Naive thymus-derived CD4-positive, alpha-beta T cell (primary cell): ENCODE results near the gene IQGAP1. TPM values are rescaled to one million over a fixed set of nuclear protein-coding genes. Genes with fewer than 3 reads are reported as not detected.

Experiments
- ATAC-seq: fragments of 150-1000 bp; cut with Tn5 transposase; 2 replicates; pipeline ENCODE4 v1.10.0; 2021; ENCODE audit warnings: mild to moderate bottlenecking, moderate library complexity
- CTCF ChIA-PET: fragments of 350-600 bp; sonication (Branson Sonifier 250); formaldehyde crosslinking; loops from one replicate; lab custom pipeline; 2021; ENCODE audit warnings: antibody characterized with exemption; lab: Charles Lee
- POLR2A ChIA-PET: fragments of 350-600 bp; sonication (Branson Sonifier 250); formaldehyde crosslinking; loops from one replicate; lab custom pipeline; 2021; ENCODE audit warnings: antibody characterized with exemption, inconsistent platforms; lab: Charles Lee
- DNase-seq, 9 donors: peaks; one replicate each; pipeline versions ENCODE4 v3.0.0 to v3.0.0-alpha.2; 2020 to 2022; ENCODE audit warnings: mixed read lengths in 1 of 9
- H3K27ac ChIP-seq: one replicate; pipeline ENCODE4 v1.7.0; 2013; ENCODE audit warnings: mild to moderate bottlenecking, low read depth, low read length, moderate library complexity
- H3K27me3 ChIP-seq, 2 donors: one replicate each; pipeline ENCODE4 v1.7.0; 2013; ENCODE audit warnings: low read length in 2 of 2, mild to moderate bottlenecking in 2 of 2, moderate library complexity in 2 of 2; ENCODE audit not compliant: control insufficient read depth in 2 of 2, insufficient read depth in 2 of 2
- H3K36me3 ChIP-seq, 3 experiments: 1 replicate in 2 of 3; 2 replicates in 1 of 3; pipeline ENCODE4 v1.7.0; 2013; ENCODE audit warnings: low read length in 3 of 3, mild to moderate bottlenecking in 3 of 3, moderate library complexity in 1 of 3; ENCODE audit not compliant: insufficient read depth in 3 of 3, control insufficient read depth in 2 of 3
- H3K4me1 ChIP-seq, 2 donors: one replicate each; pipeline ENCODE4 v1.7.0; 2013; ENCODE audit warnings: low read length in 2 of 2, mild to moderate bottlenecking in 2 of 2, moderate library complexity in 1 of 2; ENCODE audit not compliant: control insufficient read depth in 2 of 2, insufficient read depth in 2 of 2
- H3K4me3 ChIP-seq: 2 replicates; pipeline ENCODE4 v1.7.0; 2013; ENCODE audit warnings: mild to moderate bottlenecking, low read length
- H3K9me3 ChIP-seq, 3 experiments: 1 replicate in 2 of 3; 2 replicates in 1 of 3; pipeline ENCODE4 v1.7.0; 2013; ENCODE audit warnings: low read length in 3 of 3; ENCODE audit not compliant: control insufficient read depth in 2 of 3
- H3K27ac Mint-ChIP-seq, 9 donors: one replicate each; pipeline ENCODE4 v1.8.0; 2020 to 2022; ENCODE audit warnings: mixed read lengths in 9 of 9, mild to moderate bottlenecking in 8 of 9, moderate library complexity in 5 of 9, inconsistent platforms in 2 of 9
- H3K27me3 Mint-ChIP-seq, 5 donors: one replicate each; pipeline ENCODE4 v1.8.0; 2021 to 2022; ENCODE audit warnings: mixed read lengths in 5 of 5, mild to moderate bottlenecking in 1 of 5
- H3K36me3 Mint-ChIP-seq, 5 donors: one replicate each; pipeline ENCODE4 v1.8.0; 2020 to 2022; ENCODE audit warnings: mixed read lengths in 5 of 5, mild to moderate bottlenecking in 3 of 5, inconsistent platforms in 1 of 5
- H3K4me1 Mint-ChIP-seq, 7 donors: one replicate each; pipeline ENCODE4 v1.8.0; 2020 to 2022; ENCODE audit warnings: mixed read lengths in 7 of 7, mild to moderate bottlenecking in 3 of 7, inconsistent platforms in 1 of 7
- H3K4me3 Mint-ChIP-seq, 10 donors: one replicate each; pipeline ENCODE4 v1.8.0; 2020 to 2022; ENCODE audit warnings: mild to moderate bottlenecking in 10 of 10, mixed read lengths in 10 of 10, moderate library complexity in 6 of 10, inconsistent platforms in 2 of 10
- H3K9me3 Mint-ChIP-seq, 11 donors: one replicate each; pipeline ENCODE4 v1.8.0; 2020 to 2022; ENCODE audit warnings: mixed read lengths in 11 of 11, mild to moderate bottlenecking in 4 of 11, inconsistent platforms in 1 of 11, moderate library complexity in 1 of 11
- intact Hi-C, 2 donors: fragments of 100-400 bp; cut with micrococcal nuclease; formaldehyde crosslinking; loops; one replicate each; pipeline ENCODE4 v1.15.1; 2023
- polyA plus RNA-seq, 2 donors: library from polyadenylated mRNA; unstranded; fragments of 300-500 nt; fragmentation: Illumina TruSeq; gene quantifications; one replicate each; pipeline ENCODE4 v1.2.3, GENCODE V29; 2021
- total RNA-seq, 6 experiments: library from RNA in 5 of 6; stranded (reverse) in 5 of 6; gene quantifications; 1 replicate in 5 of 6; 2 replicates in 1 of 6; pipeline ENCODE4 v1.2.3 and lab custom pipeline; 2021 to 2026

The IQGAP1 gene
- total and polyA plus RNA-seq, 7 experiments from 2014 or later = 73.9 to 263 (median 90.3) TPM

DNA sequence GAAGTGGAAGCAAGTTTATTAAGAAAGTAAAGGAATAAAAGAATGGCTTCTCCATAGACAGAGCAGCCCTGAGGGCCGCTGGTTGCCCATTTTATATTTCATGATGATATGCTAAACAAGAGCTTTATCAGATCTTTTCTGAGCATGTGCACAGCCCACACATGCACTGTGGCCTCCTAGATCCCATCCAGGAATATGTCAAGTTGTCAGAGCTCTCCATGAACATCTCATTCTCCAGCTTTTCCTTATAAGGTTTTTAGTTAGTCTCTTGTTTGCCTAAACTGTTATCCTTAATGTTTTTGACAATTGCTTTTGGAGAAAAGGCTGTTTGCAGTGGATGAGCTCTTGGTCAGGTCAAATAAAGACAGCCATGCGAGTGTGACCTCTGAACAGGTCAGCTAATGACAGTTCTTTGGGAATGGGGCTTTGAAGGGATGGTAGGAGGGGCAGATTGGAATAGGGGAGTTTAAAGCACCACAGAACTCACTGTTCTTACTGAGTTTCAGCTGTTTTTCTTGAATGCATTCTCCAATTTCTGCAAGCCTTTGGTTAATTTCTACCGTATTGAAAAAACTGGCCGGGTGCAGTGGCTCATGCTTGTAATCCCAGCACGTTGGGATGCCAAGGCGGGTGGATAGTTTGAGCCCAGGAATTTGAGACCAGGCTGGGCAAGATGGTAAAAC, 72.2 kb downstream of the IQGAP1 start:
- no peaks in the 10 kb centered on the region for H3K4me1 ChIP-seq
- DNase-seq (no peak), ATAC-seq (no peak)
- Mint-ChIP-seq H3K27me3 (no peaks in the 10 kb centered on the region), H3K4me3 (no peak overlapping the region), H3K36me3 (peaks cover 10 to 57% (median 35%) of the 10 kb centered on the region in 5 donors), H3K27ac (peak overlapping the region in 1 of 9 donors; percentile 21), H3K4me1 (peaks cover 7 to 34% (median 25%) of the 10 kb centered on the region in 7 donors), H3K9me3 (no peaks in the 10 kb centered on the region)
- intact Hi-C loops = no loop called here
- no peak overlapping the region for H3K27ac ChIP-seq
- H3K36me3 ChIP-seq = peaks cover 0 to 45% (median 16%) of the 10 kb centered on the region in 3 experiments
- ChIA-PET CTCF (interaction anchor here (0.7 to 3.0 kb wide), 3 partner anchors 98 to 278 kb away, joined by 3 to 8 read pairs (median 6); no protein-coding TSS in a partner anchor), POLR2A (no interaction called here)
- no peak overlapping the region for H3K4me3 ChIP-seq
- H3K27me3 ChIP-seq = no peaks in the 10 kb centered on the region
- no peaks in the 10 kb centered on the region for H3K9me3 ChIP-seq

DNA sequence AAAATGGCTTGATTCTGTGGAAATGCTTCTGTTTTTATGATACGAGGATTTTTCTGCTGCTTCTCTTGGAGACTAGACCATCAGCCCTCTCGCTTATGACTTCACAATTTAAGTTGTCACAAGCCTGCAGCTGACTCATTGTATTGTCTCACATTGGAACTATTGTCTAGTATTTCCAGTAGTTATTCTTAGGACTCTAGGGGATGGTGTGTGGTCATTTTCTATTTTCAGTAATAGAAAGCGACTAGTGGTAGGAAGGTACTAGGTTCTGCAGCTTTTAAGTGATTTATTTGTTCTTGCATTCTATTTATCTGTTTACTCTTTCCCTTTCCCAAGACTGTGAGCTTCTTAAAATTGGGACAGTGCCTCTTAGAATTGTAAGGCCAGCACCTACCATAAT, 75.3 kb downstream of the IQGAP1 start:
- no peak overlapping the region for H3K27ac ChIP-seq
- ChIA-PET POLR2A (interaction anchor here (0.8 kb wide), 1 partner anchor 195 kb away, joined by 3 read pairs; no protein-coding TSS in a partner anchor), CTCF (no interaction called here)
- Mint-ChIP-seq H3K27ac (no peak overlapping the region), H3K36me3 (peaks cover 9 to 58% (median 35%) of the 10 kb centered on the region in 5 donors), H3K4me3 (no peak overlapping the region), H3K4me1 (peaks cover 6 to 29% (median 16%) of the 10 kb centered on the region in 7 donors), H3K9me3 (no peaks in the 10 kb centered on the region), H3K27me3 (no peaks in the 10 kb centered on the region)
- intact Hi-C loops = no loop called here
- H3K36me3 ChIP-seq = peaks cover 2 to 57% (median 16%) of the 10 kb centered on the region in 3 experiments
- H3K27me3 ChIP-seq = no peaks in the 10 kb centered on the region
- DNase-seq = no peak
- no peak overlapping the region for H3K4me3 ChIP-seq
- no peak for ATAC-seq
- H3K9me3 ChIP-seq = no peaks in the 10 kb centered on the region
- H3K4me1 ChIP-seq = no peaks in the 10 kb centered on the region

DNA sequence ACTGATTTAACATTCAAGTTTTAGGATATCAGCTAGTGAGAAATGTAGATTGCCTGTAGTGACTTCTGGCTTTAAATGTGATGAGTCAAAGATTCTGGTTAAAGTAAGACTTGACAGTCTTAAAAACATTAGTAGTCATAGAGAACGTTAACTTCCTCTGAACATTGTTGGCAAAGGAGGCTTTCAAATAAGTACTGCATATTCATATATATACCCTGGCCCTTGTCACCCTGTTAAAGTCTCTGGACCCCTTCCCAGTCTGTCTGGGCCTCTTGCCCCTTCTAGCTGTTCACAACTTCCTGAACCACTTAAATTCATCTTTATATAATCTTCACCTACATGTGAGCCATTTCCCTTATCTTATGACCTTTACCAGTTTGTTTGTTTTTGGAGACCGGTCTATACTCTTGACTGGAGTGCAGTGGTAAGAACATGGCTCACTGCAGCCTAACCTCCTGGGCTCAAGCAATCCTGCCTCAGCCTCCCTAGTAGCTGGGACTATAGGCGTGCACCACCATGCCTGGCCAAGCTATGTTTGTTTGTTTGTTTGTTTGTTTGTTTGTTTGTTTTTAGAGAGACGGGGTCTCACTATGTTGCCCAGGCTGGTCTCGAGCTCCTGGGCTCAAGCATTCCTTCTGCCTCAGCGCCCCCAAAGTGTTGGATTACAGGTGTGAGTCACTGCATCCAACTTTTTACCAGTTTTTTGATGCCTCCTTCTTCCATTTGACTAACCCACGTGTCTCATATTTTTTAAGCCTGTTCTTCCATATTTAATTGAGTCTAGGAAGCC, 77.3 kb downstream of the IQGAP1 start:
- DNase-seq (no peak), ATAC-seq (no peak)
- H3K4me1 Mint-ChIP-seq = peaks cover 0 to 30% (median 8%) of the 10 kb centered on the region in 7 donors
- peaks cover 11 to 54% (median 26%) of the 10 kb centered on the region in 5 donors for H3K36me3 Mint-ChIP-seq
- H3K9me3 ChIP-seq = no peaks in the 10 kb centered on the region
- no peak overlapping the region for H3K4me3 ChIP-seq
- POLR2A ChIA-PET = no interaction called here
- no peaks in the 10 kb centered on the region for H3K4me1 ChIP-seq
- no peaks in the 10 kb centered on the region for H3K27me3 ChIP-seq
- no peaks in the 10 kb centered on the region for H3K27me3 Mint-ChIP-seq
- intact Hi-C loops = no loop called here
- H3K4me3 Mint-ChIP-seq = no peak overlapping the region
- peak overlapping the region in 3 of 9 donors; percentile 0 to 43 (median 25) for H3K27ac Mint-ChIP-seq
- H3K9me3 Mint-ChIP-seq = no peaks in the 10 kb centered on the region
- peaks cover 3 to 51% (median 6%) of the 10 kb centered on the region in 3 experiments for H3K36me3 ChIP-seq
- CTCF ChIA-PET = interaction anchor here (0.6 to 1.0 kb wide), 3 partner anchors 80 to 194 kb away, joined by 3 to 4 read pairs (median 4); no protein-coding TSS in a partner anchor
- no peak overlapping the region for H3K27ac ChIP-seq

DNA sequence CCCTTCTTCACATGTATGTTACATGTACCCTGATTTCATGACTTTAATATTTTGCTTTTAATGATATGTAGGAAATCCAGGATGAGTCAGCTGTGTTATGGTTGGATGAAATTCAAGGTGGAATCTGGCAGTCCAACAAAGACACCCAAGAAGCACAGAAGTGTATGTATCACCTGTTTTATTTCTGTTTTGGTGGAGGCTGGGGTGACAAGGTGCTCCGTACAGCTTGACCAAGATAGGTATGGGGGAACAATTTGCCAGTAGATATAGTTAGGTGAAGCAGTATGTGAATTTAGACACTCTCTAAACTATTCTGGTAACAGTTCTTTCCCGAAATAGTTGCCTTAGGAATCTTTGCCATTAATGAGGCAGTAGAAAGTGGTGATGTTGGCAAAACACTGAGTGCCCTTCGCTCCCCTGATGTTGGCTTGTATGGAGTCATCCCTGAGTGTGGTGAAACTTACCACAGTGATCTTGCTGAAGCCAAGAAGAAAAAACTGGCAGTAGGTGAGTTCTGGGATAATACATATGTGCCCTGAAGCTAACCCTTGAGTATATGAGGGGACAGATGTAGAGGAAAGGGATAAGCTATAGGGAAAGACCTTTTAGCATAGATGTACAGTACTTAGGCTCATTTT, 78.0 kb downstream of the IQGAP1 start:
- Mint-ChIP-seq H3K27me3 (no peaks in the 10 kb centered on the region), H3K9me3 (no peaks in the 10 kb centered on the region), H3K4me1 (peaks cover 6 to 37% (median 9%) of the 10 kb centered on the region in 7 donors), H3K4me3 (no peak overlapping the region), H3K27ac (peak overlapping the region in 2 of 9 donors; percentile 25 to 36), H3K36me3 (peaks cover 11 to 54% (median 29%) of the 10 kb centered on the region in 5 donors)
- H3K36me3 ChIP-seq = peaks cover 3 to 52% (median 5%) of the 10 kb centered on the region in 3 experiments
- CTCF ChIA-PET = interaction anchor here (0.6 to 1.7 kb wide), 5 partner anchors 8 to 146 kb away, joined by 3 to 7 read pairs (median 4); no protein-coding TSS in a partner anchor
- DNase-seq (no peak), ATAC-seq (no peak)
- intact Hi-C loops = no loop called here
- POLR2A ChIA-PET = interaction anchor here (0.9 kb wide), 1 partner anchor 9 kb away, joined by 3 read pairs; no protein-coding TSS in a partner anchor
- H3K27me3 ChIP-seq = no peaks in the 10 kb centered on the region
- H3K9me3 ChIP-seq = no peaks in the 10 kb centered on the region
- no peaks in the 10 kb centered on the region for H3K4me1 ChIP-seq
- no peak overlapping the region for H3K27ac ChIP-seq
- no peak overlapping the region for H3K4me3 ChIP-seq

DNA sequence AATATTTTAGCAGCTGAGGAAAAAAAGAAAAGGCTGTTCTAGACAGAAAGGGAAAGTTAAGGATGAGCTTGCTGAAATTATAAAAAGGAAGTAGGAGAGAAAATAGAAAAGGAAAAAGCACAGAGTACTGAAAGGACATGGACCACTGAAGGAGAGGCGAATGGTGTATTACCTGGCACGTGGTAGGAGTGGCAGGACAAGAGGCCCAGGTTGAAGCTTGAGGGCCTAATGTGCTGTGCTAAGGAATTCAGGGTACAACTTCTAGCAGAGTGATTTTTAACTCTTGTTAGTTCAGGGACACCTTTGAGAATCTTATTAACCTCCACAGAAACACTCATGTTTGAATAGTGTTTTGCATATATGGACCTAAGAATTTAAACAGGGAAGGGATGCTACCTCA, 81.7 kb downstream of the IQGAP1 start:
- Histone ChIP-seq H3K27me3 (no peaks in the 10 kb centered on the region), H3K4me1 (no peaks in the 10 kb centered on the region), H3K36me3 (peaks cover 11 to 71% (median 23%) of the 10 kb centered on the region in 3 experiments), H3K9me3 (no peaks in the 10 kb centered on the region), H3K27ac (no peak overlapping the region), H3K4me3 (no peak overlapping the region)
- peaks cover 5 to 23% (median 7%) of the 10 kb centered on the region in 7 donors for H3K4me1 Mint-ChIP-seq
- ATAC-seq (no peak), DNase-seq (no peak)
- intact Hi-C loops = no loop called here
- CTCF ChIA-PET = interaction anchor here (0.7 to 2.0 kb wide), 3 partner anchors 12 to 198 kb away, joined by 3 to 6 read pairs (median 6); no protein-coding TSS in a partner anchor
- H3K9me3 Mint-ChIP-seq = no peaks in the 10 kb centered on the region
- POLR2A ChIA-PET = no interaction called here
- no peaks in the 10 kb centered on the region for H3K27me3 Mint-ChIP-seq
- peak overlapping the region in 5 of 9 donors; percentile 0 to 72 (median 11) for H3K27ac Mint-ChIP-seq
- H3K36me3 Mint-ChIP-seq = peaks cover 21 to 64% (median 37%) of the 10 kb centered on the region in 5 donors
- no peak overlapping the region for H3K4me3 Mint-ChIP-seq

DNA sequence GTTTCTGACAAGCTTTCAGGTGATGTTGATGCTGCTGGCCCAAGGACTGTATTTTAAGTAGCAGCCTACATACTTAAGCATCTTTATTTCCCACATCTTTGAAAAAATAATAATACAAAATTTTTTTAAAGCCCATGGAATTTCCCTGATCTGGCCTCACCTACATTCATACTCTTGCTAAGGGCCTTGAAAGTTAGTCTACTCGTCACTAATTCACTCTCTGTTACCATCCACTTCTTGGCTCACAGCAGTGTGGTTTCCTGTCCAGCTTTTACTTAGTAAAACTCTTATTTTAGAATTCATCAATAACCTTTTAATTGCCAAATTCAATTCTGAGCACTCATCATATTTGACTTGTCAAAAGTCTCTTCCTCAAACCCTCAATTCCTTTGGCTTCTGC, 82.4 kb downstream of the IQGAP1 start:
- H3K4me1 ChIP-seq = no peaks in the 10 kb centered on the region
- Mint-ChIP-seq H3K9me3 (no peaks in the 10 kb centered on the region), H3K27ac (peak overlapping the region in 7 of 9 donors; percentile 11 to 80 (median 35)), H3K27me3 (no peaks in the 10 kb centered on the region), H3K4me3 (no peak overlapping the region), H3K36me3 (peaks cover 21 to 59% (median 34%) of the 10 kb centered on the region in 5 donors), H3K4me1 (peaks cover 3 to 23% (median 7%) of the 10 kb centered on the region in 7 donors)
- POLR2A ChIA-PET = no interaction called here
- intact Hi-C loops = no loop called here
- CTCF ChIA-PET = interaction anchor here (0.7 to 2.0 kb wide), 2 partner anchors 12 to 199 kb away, joined by 3 to 6 read pairs; no protein-coding TSS in a partner anchor
- ATAC-seq (no peak), DNase-seq (no peak)
- H3K9me3 ChIP-seq = no peaks in the 10 kb centered on the region
- no peaks in the 10 kb centered on the region for H3K27me3 ChIP-seq
- no peak overlapping the region for H3K27ac ChIP-seq
- no peak overlapping the region for H3K4me3 ChIP-seq
- peaks cover 12 to 68% (median 24%) of the 10 kb centered on the region in 3 experiments for H3K36me3 ChIP-seq
